ENCODE measurements around the gene CNOT10. TPM values are rescaled to one million over a fixed set of nuclear protein-coding genes. Genes with fewer than 3 reads are reported as not detected.

CNOT10 gene
- total RNA-seq, 6 experiments from 2014 or later, result 10.6 to 36.3 (median 12.5) TPM

- no peak overlapping the region for H3K4me3 ChIP-seq
- H3K36me3 ChIP-seq, result peaks cover 0 to 38% (median 11%) of the 10 kb centered on the region in 4 donors
- H3K4me1 ChIP-seq, result no peaks in the 10 kb centered on the region
- H3K9me3 ChIP-seq, result no peaks in the 10 kb centered on the region
- no peak for ATAC-seq
- 92% methylated on average over 1 of the region's 1 CpG for WGBS (ENCODE audit: insufficient coverage, low coverage, low lambda C conversion rate, missing lambda C conversion rate)
- TF ChIP-seq POLR2A (IDR thresholded peaks at IDR 0.05) (no peak), CTCF (IDR thresholded peaks at IDR 0.05) (no peak)
- no peaks in the 10 kb centered on the region for H3K27me3 ChIP-seq
- DNase-seq, result no peak
- H3K27ac ChIP-seq, result no peak overlapping the region
- intact Hi-C loops (cut with DNase I), result no loop called here
These were observed 27.6 kb downstream of the CNOT10 start for GRCh38 chr3:32712506-32713055.

GRCh38 chr3:32713181-32713580 lies 28.2 kb downstream of the CNOT10 start:
- intact Hi-C loops (cut with DNase I), result no loop called here
- no peaks in the 10 kb centered on the region for H3K9me3 ChIP-seq
- ATAC-seq, result no peak
- DNase-seq, result no peak
- H3K4me3 ChIP-seq, result no peak overlapping the region
- no peak overlapping the region for H3K27ac ChIP-seq
- no peaks in the 10 kb centered on the region for H3K27me3 ChIP-seq
- peaks cover 0 to 40% (median 12%) of the 10 kb centered on the region in 4 donors for H3K36me3 ChIP-seq
- no peak for TF ChIP-seq CTCF (IDR thresholded peaks at IDR 0.05)
- TF ChIP-seq POLR2A (IDR thresholded peaks at IDR 0.05), result no peak
- H3K4me1 ChIP-seq, result no peaks in the 10 kb centered on the region

GRCh38 chr3:32719335-32719734 lies 34.3 kb downstream of the CNOT10 start:
- DNase-seq, result no peak
- H3K4me3 ChIP-seq, result no peak overlapping the region
- no peaks in the 10 kb centered on the region for H3K4me1 ChIP-seq
- no peaks in the 10 kb centered on the region for H3K27me3 ChIP-seq
- no peak for ATAC-seq
- no peak for TF ChIP-seq CTCF (IDR thresholded peaks at IDR 0.05)
- no peak for TF ChIP-seq POLR2A (IDR thresholded peaks at IDR 0.05)
- no peaks in the 10 kb centered on the region for H3K9me3 ChIP-seq
- no peak overlapping the region for H3K27ac ChIP-seq
- 96% methylated on average over 5 of the region's 5 CpGs for WGBS (ENCODE audit: insufficient coverage, low coverage, low lambda C conversion rate, missing lambda C conversion rate)
- intact Hi-C loops (cut with DNase I), result no loop called here
- H3K36me3 ChIP-seq, result peaks cover 0 to 27% (median 13%) of the 10 kb centered on the region in 4 donors

GRCh38 chr3:32719931-32720330 lies 34.9 kb downstream of the CNOT10 start:
- H3K4me1 ChIP-seq, result no peaks in the 10 kb centered on the region
- H3K4me3 ChIP-seq, result no peak overlapping the region
- WGBS (ENCODE audit: insufficient coverage, low coverage, low lambda C conversion rate, missing lambda C conversion rate), result 96% methylated on average over 5 of the region's 5 CpGs
- DNase-seq, result no peak
- intact Hi-C loops (cut with DNase I), result no loop called here
- peaks cover 0 to 29% (median 13%) of the 10 kb centered on the region in 4 donors for H3K36me3 ChIP-seq
- no peak for ATAC-seq
- H3K9me3 ChIP-seq, result no peaks in the 10 kb centered on the region
- TF ChIP-seq POLR2A (IDR thresholded peaks at IDR 0.05), result no peak
- no peak for TF ChIP-seq CTCF (IDR thresholded peaks at IDR 0.05)
- no peak overlapping the region for H3K27ac ChIP-seq
- H3K27me3 ChIP-seq, result no peaks in the 10 kb centered on the region

- Histone ChIP-seq H3K9me3 (no peaks in the 10 kb centered on the region), H3K4me1 (no peaks in the 10 kb centered on the region), H3K4me3 (no peak overlapping the region), H3K27ac (no peak overlapping the region), H3K36me3 (peaks cover 0 to 25% (median 6%) of the 10 kb centered on the region in 4 donors), H3K27me3 (no peaks in the 10 kb centered on the region)
- DNase-seq, result no peak
- TF ChIP-seq POLR2A (IDR thresholded peaks at IDR 0.05) (no peak), CTCF (IDR thresholded peaks at IDR 0.05) (no peak)
- intact Hi-C loops (cut with DNase I), result no loop called here
- ATAC-seq, result no peak
These were observed 40.7 kb downstream of the CNOT10 start for GRCh38 chr3:32725721-32726120.
